ENCODE data around the gene NME4.
"Not testable (repeated sequence)": the region's sequence is repeated elsewhere in the genome, so short reads cannot be mapped to it uniquely, and the experiment has no call there.

The NME4 gene

DNA sequence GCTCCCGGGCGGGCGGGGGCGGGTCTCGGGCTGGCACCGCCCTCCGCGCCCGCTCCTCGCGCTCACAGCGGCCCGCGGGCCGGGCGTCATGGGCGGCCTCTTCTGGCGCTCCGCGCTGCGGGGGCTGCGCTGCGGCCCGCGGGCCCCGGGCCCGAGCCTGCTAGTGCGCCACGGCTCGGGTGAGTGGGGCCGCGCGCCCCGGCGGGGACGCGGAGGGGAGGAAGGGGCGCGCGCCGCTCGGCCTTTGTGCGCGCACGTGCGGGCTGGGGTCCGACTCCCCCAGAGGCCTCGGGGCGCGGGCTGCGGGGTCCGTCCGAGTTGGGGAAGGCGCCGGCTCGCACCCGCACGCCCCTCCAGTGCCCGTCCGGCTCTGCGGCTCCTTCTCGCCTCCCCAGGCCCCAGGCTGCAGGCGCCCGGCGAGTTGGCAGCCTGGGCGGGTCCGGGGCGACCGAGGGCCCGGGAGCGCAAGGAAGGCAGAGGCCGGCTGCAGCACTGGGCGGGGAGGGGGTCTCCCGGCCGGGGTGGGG is at the start of gene NME4:
TSS of gene NME4 (plus strand) at position 65 of the 527 bp plus-strand sequence. CDS start at position 89, 24 bp downstream.
- DNase-seq (ENCODE audit: low read depth in 2 of 2) = no peak

DNA sequence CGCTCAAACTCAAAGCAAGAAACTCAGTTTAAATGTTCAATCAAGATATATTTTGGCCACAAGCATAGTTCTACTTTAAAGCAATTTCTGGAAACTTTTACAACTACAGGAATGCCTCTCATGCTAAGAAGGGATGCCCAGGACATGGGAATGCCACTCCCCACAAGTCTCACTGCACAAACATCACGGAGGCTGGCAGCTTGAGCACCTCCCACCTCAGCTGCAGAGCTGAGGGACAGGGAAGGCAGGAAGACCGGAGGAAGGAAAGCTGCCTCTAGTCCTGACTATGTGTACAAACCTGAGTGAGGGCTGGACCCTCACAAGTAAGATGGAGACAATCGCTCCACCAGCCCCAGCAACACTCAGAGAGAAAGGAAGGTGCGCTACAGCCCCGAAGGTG is 49.8 kb upstream of the NME4 start:
- no peak for DNase-seq (ENCODE audit: low read depth in 2 of 2)

DNA sequence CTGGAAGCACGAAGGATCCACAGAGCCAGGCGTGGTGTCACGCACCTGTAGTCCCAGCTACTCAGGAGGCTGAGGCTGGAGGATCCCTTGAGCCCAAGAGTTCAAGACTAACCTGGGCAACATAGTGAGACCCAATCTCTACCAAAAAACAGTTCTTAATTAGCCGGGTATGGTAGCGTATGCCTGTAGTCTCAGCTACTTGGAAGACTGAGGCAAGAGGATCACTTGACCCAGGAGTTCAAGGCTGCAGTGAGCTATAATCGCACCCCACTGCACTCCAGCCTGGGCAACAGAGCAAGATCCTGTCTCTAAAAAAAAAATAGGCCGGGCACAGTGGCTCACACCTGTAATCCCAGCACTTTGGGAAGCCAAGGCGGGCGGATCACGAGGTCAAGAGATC is 48.5 kb upstream of the NME4 start:
- not testable (repeated sequence) for DNase-seq (ENCODE audit: low read depth in 2 of 2)

DNA sequence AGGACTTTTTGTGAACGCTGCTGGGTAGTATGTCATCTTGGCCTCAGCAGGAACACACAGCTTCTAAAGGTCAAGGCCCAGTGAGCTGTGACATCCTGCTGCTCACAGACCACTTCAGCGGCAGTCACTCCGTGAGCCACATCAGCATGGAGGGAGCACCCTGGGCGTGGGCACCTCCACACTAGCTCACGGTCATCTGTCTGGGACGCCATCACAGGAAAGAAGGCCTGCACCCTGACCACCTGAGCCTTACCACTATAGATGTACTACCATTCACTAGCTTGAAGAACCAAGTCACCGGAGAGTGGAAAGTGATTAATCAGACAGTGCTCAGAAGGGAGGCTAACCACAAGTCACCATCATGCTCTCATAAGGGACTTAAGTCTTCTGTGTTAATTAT is 47.8 kb upstream of the NME4 start:
- no peak for DNase-seq (ENCODE audit: low read depth in 2 of 2)

DNA sequence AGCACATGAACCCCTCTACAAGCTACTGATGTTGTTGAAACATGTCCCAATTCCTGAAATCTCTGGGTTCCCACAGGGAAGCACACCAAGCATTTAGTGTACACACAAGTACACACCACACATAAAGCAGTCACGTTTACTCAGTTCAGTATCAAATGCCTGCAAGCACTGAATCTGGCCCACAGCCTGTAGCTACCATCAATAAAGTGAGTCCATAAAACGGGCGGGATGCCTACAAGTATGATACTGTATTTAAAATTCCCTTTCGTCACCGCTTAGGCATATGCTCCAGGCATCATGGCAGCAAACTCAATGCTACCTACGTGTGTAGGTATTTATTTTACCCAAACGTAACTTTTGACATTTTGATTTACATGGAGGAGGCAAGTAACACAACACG is 46.8 kb upstream of the NME4 start:
- DNase-seq (ENCODE audit: low read depth in 2 of 2) = no peak

DNA sequence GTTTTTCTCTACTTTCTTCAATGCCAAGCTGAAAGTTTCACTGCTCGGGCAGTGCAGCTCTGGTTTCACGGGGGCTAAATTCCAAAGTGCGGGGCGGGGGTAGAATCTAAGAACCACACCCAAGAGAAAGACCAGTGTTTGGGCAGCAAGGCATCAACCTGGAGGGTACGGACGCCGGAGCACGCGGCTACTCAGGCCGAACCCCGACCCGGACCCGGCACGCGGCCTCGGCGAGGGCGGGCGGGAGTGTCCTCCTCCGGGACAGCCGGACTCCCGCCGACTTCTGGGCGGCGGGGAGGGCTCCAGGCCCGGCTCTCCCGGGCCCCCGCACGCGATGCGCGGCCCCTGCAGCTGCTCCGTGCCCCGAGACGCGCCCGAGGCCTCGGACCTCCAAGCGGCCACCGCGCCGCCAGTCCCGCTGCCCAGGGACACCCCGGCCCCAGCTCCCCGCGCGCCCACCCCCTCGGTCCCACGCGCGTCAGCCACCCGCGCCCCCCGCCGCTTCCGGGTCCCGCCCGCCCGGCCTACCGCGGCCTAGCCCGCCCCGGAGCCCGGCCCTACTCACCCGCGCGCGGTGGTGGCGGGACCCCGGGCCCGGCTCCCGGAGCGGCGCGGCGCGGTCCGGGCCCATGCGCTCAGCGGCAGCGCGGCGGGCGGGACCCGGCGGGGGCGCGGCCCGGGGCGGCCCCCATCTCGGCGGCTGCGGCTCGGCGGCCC is 45.0 kb upstream of the NME4 start:
- no peak for DNase-seq (ENCODE audit: low read depth in 2 of 2)

DNA sequence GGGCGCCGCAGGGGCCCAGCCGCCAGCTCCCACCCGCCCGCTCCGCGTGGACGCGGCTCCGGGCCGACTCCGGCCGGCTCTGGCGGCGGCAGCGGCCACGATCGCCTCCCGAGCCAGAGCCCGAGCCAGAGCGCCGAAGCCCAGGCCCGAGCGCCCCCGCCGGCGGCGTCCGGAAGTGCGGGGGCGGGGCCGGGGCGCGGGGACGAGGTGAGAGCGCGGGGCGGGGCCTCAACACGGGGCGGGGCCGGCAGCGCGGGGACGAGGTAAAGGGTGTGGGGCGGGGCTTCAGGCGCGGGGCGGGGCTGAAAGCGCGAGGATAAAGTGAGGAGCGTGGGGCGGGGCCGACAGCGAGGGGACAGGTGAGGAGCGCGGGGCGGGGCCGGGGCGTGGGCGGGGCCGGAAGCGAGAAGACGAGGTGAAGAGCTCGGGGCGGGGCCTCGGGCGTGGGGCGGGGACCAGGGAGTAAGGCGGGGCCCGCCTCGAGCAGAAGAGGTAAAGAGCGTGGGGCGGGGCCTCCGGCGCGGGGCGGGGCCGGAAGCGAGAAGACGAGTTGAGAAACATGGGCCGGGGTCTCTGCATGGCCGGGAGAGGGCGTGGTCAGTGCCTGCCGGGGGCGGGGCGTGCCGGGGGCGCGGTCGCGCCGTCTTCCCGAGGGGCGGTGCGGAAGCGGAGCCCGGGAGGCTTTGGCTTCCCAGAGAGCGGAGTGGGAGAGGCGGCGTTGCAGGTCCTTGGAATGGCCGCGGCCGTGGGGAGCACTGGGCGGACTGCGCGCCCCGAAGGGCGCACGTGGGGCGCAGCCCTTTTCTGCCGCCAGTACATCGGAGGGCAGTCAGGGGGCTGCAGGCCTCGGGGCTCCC is 44.2 kb upstream of the NME4 start, which contains the start of gene AXIN1:
TSS of gene AXIN1 (minus strand) at position 177 of the 857 bp plus-strand sequence. CDS start 5,698 bp downstream, outside the sequence.
- peak; percentile 100 for DNase-seq (ENCODE audit: low read depth in 2 of 2)

DNA sequence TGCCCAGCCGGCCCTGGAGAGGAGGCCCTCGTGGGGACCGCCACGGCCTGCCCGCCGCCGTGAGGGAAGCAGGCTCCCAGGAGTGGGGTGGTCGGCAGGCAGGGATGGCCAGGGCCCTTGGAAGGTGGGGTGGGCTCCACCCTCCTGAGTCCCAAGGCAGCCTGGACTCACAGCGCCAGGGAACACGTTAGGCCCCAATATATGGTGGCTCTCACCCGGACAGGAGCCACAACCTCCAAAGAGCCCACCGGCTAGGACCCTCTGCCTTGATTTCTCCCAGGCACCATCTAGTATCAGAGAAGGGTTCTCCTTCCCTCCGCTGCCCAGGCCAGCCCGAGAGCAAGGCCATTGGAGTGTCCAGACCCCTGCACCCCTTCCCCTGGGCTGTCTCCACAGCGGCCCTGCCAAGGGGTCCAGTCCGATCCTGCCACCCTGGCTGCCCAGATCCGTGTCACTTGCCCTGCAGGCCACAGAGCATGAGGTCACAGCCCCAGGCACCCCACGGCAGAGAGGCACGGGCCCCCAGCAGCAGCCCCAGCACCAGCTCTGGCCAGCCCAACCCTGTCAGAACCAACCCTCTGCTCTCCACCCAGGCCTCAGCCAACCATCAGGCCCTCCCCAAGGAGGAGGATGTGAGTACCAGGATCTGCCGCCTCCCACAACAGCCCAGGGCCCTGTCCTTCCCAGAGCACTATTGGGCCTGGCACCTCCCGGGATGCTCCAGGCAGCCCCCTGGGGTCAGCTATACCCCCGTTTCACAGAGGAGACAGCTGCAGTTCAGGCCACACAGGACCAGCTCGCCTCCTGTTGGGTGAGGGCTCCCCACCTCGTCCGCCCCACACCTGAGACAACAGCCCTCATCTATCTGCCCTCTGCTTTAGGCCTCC is 43.4 kb upstream of the NME4 start:
- no peak for DNase-seq (ENCODE audit: low read depth in 2 of 2)

DNA sequence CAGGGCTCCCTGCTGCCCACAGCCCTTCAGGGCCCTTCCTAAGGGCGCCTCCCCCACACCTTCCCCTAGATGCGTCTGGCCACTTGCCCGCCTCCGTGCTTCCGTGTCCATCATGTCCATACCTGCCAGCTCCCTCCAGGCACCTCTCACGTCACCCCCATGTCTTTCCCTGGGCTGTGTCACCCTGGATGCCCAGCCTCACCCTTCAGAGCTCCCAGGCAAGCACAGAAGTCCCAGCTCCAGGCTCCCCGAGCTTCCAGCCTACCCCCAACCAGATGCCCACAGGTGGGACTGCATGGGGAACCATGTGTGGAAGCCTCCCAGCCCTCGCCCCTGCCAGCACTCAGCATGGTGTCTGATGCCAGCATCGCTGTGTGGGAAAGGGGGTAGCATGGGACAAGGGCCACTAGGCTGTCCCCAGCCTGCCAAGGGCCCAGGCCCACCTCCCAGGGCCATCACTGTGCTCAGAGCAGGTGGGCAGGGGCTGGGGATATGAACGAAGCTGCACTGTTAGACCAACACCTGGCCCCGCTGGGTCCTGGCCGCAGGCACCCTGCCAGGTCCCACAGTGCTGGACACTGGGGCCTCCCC is 42.6 kb upstream of the NME4 start:
- DNase-seq (ENCODE audit: low read depth in 2 of 2) = no peak

DNA sequence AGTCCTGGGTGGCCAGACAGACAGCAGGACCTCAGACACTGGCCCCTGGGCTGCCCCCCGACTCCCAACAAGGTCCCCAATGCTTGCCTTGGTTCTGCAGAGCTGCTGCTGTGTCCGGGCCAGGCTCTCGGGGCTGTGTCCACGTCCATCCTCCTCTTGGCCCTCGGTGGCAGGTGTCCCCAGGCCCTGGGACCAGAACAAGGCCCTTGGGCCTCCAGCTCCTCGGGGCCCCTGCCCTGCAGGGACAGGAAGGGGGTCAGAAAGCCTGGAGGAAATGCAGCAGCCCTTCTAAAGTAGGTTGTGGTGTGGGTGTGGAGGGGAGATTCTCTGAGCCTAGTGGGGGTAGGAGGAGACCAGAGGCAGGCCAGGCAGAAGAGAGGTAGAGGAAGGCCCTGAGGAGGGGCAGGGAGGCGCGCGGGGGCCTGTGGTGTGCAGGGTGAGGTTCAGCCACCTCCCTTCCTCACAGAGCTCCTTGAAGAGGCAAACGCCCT is 42.0 kb upstream of the NME4 start:
- no peak for DNase-seq (ENCODE audit: low read depth in 2 of 2)

DNA sequence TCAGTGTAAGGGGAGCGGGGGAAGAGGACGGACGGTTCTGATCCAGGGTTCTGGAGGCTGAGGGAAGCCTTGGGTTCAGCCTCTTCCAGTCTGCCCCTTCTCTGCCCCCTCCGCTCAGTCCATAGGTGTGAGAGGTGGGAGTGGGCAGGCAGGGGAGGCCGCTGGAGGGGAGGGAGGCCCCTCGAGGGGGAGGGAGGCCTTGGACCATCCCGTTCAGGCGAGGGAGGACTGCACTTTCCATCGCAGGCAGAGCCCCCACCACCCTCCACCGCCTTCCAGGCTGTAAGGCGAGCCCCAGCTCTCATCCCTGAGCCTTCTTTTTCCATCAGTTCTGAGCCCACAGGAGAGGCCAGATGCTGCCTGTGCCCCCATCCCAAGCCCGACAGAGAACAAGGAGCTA is 40.3 kb upstream of the NME4 start:
- DNase-seq (ENCODE audit: low read depth in 2 of 2) = no peak

DNA sequence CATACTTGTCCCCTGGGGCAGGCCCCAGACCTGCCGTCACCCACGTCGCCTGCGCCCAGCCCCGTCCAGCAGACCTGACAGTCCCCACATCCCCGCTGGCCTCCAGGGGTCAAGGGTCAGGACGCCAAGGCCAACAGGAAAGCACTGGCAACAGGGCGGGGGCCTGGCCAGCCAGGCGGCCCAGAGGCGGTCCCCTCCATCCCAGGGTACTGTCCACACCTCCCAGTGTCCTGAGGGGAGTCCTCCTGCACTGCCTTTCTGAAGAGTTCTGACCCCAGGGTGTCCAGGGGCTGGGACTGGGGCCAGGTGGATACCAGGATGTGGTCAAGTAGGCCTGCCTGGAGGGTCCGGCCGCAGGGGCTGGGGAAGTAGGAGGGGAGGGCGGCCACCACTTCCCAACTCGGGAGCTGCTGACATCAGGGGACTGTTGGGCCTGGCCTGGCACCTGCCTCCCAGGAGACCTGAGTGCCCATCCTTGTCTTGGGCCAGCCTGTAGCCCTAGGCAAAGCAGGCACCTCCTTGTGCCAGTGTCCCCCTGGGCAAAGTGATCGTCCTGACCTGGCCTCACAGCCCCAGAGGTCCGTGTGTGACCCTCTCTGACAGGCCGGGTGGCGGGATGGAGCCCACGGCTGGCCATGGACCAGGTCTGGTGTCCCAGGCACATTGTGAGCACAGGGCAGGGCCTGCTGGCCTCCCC is 37.8 kb upstream of the NME4 start:
- no peak for DNase-seq (ENCODE audit: low read depth in 2 of 2)

DNA sequence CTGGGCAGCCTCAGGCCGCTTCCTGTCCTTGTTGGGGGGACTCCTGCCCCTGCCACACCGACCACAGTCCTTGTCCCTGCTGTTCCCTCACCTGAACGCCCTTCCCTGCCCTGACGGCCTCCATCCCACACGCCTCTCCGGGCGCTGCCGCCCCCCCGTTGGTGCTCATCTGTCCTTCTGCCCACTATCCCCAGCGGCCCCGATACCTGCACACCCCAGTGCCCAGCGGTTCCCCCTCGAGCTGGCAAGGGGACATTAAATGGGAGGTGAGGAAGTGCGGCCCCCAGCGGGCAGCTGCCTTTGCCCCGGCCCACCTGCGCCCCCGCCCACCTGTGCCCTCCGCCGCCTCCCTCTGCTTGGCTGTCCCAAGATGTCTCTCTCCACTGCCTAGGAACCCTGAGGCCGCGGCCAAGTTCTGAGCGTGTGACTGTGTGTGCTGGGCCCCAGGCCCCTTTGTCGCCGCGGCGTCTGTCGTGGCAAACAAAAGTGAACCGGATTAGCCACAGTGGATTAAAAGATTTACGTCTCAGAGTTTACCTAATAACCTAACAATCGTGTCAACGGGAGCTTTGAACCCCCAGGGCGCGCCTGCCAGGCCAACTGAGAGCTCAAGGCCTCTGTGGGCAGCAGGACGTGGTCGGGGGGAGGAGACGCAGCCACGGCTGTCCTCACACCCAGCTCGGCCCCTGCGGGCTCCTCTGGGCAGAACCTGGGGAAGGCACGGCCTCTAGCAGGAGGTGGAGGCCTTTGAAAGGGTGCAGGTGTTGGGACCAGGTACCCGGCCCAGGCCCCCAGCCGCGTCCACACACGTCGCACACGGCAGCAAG is 36.9 kb upstream of the NME4 start:
- DNase-seq (ENCODE audit: low read depth in 2 of 2) = no peak

DNA sequence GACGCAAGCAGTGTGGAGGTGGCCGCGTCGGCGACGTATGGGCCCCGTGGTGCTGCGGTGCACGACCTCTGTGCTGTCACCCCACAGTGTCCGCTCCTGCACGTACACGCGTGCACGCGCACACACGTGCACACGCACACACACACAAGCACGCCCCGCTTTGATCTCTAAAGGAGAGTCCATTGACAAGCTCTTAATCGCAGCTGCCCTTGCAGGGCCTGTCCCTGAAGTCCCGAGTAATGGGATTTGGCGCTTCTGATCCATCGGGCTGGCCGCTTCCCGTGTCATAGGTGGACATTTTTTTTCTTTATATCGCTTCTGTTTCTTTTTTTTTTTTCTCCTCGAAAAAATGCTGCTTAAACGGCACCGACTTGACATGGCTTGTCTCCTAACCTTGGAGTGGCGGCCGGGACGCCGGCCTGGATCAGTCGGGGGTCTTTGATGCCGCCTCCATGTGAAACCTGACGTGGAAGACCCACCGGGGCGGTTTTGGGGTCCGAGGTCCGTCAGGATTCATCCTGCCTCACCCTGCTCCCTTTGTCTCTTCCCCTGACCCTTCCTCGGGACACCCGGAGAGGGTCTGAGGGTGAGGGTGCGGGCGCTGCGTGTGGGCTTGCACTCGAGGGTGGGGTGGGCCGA is 36.2 kb upstream of the NME4 start:
- no peak for DNase-seq (ENCODE audit: low read depth in 2 of 2)

DNA sequence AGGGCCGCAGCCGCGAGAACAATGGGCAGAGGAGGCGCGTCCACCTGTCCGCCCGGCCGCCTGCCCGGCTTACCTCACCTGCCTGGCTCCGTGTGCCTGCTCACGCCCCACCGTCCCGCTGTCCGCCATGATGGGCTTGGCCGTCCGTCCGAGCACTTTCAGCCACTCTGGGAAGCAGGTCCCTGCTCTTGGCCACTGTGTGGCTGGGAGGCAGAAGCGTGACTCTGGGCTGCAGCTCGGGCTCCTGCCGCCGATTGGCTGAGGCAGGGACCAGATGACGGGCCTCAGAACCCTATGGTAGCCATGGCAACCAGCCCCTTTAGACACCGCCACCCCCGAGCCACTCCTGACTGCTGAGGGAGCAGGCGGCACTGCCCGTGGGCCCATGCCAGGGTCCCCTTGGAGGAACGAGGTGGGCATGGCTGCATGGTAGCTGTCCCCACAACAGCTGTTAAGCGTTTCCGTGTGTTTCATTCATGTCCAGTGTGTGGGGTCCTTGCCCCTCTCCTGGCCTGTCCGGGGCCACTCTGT is 35.6 kb upstream of the NME4 start:
- DNase-seq (ENCODE audit: low read depth in 2 of 2) = no peak

DNA sequence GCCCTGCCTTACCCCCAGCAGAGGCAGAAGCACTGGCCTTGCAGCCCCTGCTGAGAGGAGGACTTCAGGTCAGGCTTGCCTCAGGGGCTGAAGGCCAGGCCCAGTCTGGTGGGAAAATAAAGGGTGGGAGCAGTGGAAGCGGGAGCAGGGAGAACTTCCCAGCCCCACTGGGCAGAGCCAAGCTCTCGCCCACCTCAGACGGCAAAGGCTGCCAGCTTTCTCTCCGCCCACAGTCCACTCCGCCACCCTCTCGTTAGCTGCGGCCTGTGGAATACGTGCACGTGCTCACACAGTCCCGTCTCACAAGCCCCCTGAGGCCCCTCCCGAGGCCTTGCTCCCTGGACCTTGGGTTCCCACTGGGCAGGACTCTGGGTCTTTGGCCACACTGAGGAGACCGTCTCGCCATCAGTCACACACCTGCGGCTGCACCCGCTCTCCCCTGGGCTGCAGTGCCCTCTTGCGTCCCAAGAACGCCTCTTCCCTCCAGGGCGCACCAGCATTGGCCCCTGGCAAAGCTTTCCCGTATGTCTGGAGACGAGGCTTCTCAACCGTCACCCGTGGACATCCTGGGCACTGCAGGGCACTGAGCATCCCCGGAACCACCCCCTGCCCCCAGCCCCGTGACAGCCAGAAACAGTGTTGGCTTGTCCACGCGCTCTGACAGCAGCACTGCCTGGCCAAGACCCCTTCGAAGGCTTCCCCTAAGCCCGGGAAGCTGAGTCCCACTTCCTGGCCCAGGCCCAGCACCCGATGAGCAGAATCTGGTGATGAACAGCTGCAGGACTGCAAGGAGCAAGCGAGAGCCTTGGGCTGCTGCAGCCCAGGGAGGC is 34.9 kb upstream of the NME4 start:
- DNase-seq (ENCODE audit: low read depth in 2 of 2) = peak; percentile 52 to 59

DNA sequence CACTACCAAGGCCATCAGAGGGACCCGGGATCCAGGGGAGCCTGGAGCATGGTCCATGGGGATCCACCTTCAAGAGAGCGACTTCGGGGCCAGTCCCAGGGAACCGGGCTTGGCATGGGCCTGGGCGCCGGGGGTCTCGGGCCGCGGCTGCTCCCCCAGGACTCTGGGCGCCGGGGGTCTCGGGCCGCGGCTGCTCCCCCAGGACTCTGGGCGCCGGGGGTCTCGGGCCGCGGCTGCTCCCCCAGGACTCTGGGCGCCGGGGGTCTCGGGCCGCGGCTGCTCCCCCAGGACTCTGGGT is 34.3 kb upstream of the NME4 start:
- not testable (repeated sequence) for DNase-seq (ENCODE audit: low read depth in 2 of 2)

DNA sequence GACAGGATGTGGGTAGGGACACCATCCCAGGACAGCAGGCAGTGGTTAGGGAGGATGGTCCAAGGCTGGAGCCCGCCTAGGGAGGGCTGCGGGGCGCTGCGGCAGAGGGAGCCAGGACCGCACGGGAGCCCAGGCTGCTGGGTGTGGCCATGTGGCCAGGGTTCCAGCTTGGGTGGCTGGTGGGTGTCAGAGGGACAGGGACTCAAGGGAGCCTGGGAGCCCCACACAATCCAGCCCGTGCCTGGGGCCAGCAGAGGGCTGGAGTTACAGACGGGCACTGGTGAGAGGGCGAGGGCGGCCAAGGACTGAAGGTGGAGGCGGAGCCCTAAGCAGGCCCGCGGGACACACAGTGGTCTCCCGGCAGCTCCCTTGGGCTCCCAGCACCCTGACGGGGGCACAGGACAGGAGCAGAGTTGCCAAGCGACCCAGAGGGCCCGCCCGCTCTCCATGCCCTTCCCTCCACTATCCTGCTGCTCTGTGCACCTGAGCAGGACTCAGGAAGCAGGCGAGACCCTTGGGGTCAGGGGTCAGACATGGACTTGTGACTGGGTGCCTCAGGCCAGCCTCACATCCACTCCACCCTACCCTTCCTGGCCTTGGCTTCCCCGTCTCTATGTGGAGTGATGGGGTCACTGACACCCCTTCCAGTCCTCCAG is 33.8 kb upstream of the NME4 start:
- no peak for DNase-seq (ENCODE audit: low read depth in 2 of 2)

Measured in stimulated activated CD4-positive, alpha-beta T cell treated with anti-CD3 and anti-CD28 coated beads, Interleukin-15, amount 100 ng/mL, for 48 hours (primary cell).